VCaP (cell line): ENCODE measurements around the gene EIF1.

Source experiments
- H3K27ac ChIP-seq: fragments of 450-650 bp; 2 replicates; pipeline ENCODE4 v1.5.1; 2017
- CTCF ChIP-seq: fragments of 450-650 bp; conservative IDR thresholded peaks from 2 replicates; pipeline ENCODE4 v1.5.1; 2017; ENCODE audit warnings: mild to moderate bottlenecking, moderate library complexity

EIF1 gene

GRCh38 chr17:41653892-41654677 lies 34.6 kb upstream of the EIF1 start:
- H3K27ac ChIP-seq, result no peak overlapping the region
- TF ChIP-seq CTCF, result no peak

DNA sequence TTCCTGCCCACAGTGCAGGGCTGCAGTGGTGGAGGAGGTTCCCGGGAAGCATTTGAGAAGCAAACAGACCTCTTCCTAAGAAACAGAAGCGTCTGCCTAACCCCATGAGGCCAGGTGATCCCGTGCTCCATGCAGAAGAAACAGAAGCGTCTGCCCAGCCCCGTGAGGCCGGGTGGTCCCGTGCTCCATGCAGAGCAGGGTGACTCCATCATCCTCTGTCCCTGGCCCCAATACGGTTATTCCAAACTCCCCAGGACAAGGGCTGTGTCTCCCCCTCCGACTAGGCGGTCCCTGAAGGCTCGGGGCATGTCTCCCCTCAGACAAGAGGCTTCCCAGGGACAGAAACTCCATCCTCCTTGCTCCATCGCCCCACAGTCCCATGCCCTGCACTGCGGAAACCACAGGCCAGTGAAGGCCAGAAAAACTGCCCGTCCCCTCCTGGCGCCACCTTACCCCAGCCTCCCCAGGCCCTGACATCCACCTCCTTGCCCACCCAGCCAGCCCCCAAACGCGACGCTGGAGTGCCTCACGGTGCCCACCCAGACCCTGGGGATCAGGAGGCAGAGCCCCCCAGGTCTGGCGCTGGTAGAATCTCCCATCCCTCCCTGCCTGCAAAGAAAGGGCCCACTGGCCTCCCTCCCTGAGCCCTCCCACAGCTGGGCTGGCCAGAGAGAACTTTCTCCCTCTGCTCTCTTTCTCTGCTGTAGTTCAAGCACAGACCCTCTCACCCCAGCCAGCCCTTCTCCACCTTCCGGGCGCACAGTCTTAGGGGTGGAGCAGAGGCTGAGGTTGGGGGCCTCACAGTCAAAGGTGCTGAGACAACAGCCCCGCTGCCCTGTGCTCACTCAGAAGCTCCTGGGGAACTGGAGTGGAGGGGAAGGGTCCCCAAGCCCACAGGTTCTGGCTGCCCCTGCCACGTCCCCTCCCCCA lies 33.7 kb upstream of the EIF1 start:
- no peak for TF ChIP-seq CTCF
- H3K27ac ChIP-seq, result no peak overlapping the region

- no peak overlapping the region for H3K27ac ChIP-seq
- TF ChIP-seq CTCF, result no peak
Observed at GRCh38 chr17:41655611-41656111, 33.0 kb upstream of the EIF1 start.

DNA sequence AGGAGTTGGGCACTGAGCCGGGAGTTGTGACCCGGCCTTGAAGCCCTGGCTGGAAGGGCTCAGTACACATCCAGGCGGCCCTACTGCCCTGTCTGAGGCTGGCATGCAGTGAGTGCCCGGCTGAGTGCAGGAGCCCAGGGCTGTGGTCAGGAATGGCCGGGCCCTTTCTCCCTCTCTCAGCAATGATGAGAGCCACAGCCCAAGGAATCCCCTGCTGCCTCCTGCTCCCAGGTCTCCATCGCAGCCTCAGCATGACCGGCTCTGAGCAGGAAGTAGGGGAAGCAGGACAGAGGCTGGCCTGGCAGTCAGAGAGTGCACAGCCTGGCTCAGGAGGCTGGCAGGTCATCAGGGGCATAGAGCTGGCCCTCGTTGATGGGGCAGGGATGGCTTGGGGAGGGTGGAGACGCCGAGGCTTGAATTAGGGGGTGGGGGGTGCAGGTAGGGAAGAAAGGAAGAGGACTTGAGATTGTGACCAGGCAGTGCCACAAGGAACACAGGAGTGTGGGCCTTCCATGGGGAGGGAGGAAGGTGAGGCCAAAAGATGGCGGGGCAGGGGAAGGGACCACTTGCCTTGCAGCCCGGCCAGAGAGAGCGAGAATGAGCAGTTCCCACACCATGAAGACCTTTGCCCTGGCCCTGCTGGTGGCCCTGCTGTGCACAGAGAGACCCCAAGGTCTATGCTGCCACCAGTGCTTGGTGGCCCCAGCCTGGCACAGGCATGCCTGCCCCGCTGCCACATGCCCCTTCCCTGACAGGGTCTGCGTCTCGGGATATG lies 32.2 kb upstream of the EIF1 start:
- no peak overlapping the region for H3K27ac ChIP-seq
- no peak for TF ChIP-seq CTCF

DNA sequence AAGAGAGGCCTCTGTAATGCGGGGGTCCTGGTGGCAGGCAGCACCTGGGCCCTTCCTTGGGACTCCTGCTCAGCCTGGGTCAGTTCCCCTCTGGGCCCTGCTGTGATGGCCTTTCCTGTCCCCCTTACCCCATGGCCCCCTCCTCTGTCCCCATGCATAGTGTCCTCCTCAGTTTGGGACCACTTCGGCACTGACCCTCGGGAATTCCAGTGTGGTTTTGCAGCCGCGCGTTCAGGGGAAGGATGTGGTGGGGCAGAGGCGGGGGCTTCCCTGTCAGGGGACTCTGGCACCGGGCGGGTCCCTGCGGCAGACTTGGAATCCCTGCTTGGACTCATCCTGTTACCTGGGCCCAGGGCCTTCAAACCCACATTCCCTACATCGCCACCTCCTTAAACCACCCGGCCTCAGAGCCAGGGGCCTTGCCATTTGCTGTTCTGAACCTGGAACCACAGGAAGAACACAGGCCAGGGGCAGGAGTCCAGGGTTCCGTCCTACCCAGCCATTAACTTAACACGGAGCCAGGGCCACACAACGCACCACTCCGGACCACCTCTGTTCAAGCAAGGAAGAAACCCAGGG lies 31.4 kb upstream of the EIF1 start:
- no peak overlapping the region for H3K27ac ChIP-seq
- no peak for TF ChIP-seq CTCF

DNA sequence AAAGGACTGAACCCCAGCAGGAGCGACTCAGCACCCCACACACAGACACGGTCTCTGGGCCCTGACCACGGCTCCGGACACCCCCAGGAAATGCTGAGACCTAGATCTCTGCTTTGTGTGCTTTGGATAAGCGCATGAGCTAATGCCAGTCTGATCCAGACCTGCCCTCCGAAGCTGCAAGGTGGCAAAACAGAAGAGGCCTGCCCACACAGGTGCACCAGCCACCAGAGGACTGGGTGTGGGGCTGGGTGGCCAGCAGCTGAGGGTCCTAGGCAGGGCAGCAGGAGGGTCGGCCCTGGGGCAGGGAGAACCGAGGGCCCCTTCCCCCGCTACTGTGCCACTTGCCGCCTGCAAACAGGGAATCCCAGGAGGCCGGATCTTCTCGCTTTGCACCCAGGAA lies 30.7 kb upstream of the EIF1 start:
- no peak overlapping the region for H3K27ac ChIP-seq
- no peak for TF ChIP-seq CTCF
